22Rv1 (cell line): ENCODE data around the gene OR8H3.

Experiments
- H3K27ac ChIP-seq: fragments of 450-650 bp; 2 replicates; pipeline ENCODE4 v1.5.1; 2017
- ZFX ChIP-seq: fragments of 450-650 bp; IDR thresholded peaks from 2 replicates; pipeline ENCODE4 v1.6.1; 2017; ENCODE audit warnings: antibody characterized with exemption, borderline replicate concordance
- TF ChIP-seq, protein P1 (sequence below): fragments of 450-650 bp; IDR thresholded peaks from 2 replicates; pipeline ENCODE4 v1.5.1; 2017; ENCODE audit warnings: mild to moderate bottlenecking

The OR8H3 gene

GRCh38 chr11:56152333-56152732, 30.2 kb downstream of the OR8H3 start:
- no peak for TF ChIP-seq ZFX
- TF ChIP-seq, protein P1, sequence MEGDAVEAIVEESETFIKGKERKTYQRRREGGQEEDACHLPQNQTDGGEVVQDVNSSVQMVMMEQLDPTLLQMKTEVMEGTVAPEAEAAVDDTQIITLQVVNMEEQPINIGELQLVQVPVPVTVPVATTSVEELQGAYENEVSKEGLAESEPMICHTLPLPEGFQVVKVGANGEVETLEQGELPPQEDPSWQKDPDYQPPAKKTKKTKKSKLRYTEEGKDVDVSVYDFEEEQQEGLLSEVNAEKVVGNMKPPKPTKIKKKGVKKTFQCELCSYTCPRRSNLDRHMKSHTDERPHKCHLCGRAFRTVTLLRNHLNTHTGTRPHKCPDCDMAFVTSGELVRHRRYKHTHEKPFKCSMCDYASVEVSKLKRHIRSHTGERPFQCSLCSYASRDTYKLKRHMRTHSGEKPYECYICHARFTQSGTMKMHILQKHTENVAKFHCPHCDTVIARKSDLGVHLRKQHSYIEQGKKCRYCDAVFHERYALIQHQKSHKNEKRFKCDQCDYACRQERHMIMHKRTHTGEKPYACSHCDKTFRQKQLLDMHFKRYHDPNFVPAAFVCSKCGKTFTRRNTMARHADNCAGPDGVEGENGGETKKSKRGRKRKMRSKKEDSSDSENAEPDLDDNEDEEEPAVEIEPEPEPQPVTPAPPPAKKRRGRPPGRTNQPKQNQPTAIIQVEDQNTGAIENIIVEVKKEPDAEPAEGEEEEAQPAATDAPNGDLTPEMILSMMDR = no peak
- H3K27ac ChIP-seq = no peak overlapping the region

DNA sequence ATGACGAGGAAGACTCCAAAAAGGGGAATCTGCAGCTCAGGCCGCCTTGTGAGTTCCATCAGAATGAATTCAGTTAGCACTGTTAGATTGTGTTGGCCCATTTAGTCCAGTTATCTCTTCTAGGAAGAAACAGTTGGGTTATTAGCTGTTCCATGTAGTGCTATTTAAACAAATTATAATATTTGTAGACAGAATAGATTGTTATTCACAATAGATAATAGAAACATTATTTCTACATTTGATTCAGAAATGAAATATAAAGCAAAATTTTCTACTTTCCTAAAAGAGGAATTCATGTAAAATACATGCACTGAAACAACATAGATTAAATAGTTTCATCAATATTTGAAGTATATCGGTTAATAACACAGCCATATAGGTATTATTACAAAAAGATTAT, 38.0 kb downstream of the OR8H3 start, which contains the start of gene OR8K5:
Gene OR8K5, minus strand, starts transcription at position 101 of the 400 bp plus-strand sequence. Its CDS starts 0 bp downstream, at position 101.
- H3K27ac ChIP-seq = no peak within 1 kb of the TSS
- TF ChIP-seq, protein P1 = no peak
- no peak for TF ChIP-seq ZFX

DNA sequence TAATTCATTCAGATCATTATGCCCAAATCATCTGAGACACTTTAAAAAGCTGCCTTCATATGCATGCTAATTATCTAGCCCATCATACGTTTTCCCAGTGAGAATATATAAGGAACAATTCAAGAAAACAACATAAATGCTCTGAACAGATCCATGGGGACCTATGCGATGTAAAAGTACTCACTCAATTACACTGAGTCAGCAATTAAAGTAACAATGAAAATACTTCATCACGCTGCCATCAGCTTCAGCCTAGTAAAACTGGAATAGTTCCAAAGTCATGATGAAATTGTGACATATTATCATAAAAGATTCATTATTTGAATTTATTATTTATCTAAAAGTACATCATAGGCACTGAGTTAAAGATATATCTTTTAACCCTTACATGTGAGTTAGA, 41.6 kb downstream of the OR8H3 start:
- H3K27ac ChIP-seq = no peak overlapping the region
- TF ChIP-seq, protein P1 = no peak
- no peak for TF ChIP-seq ZFX

- H3K27ac ChIP-seq = no peak overlapping the region
- TF ChIP-seq, protein P1 = no peak
- no peak for TF ChIP-seq ZFX
Measured at GRCh38 chr11:56172256-56172830, 50.2 kb downstream of the OR8H3 start.
